ENCODE results near the gene NADK.

Gene NADK

GRCh38 chr1:1758059-1758621, 20.1 kb downstream of the NADK start:
- ChIA-PET POLR2A (no interaction called here), CTCF (interaction anchor here (1.7 kb wide), 1 partner anchor 148 kb away, joined by 5 read pairs; no protein-coding TSS in a partner anchor)
- no peak for TF ChIP-seq CTCF (IDR thresholded peaks at IDR 0.05; ENCODE audit: insufficient read depth, low read length, missing control alignments)
- H3K4me3 ChIP-seq (ENCODE audit: low read depth, low read length), result no peak overlapping the region
- DNase-seq (ENCODE audit: low read depth, low spot score), result no peak

GRCh38 chr1:1757422-1758058, 20.7 kb downstream of the NADK start:
- ChIA-PET CTCF (interaction anchor here (1.7 kb wide), 1 partner anchor 148 kb away, joined by 5 read pairs; no protein-coding TSS in a partner anchor), POLR2A (no interaction called here)
- H3K4me3 ChIP-seq (ENCODE audit: low read depth, low read length), result no peak overlapping the region
- no peak for DNase-seq (ENCODE audit: low read depth, low spot score)
- TF ChIP-seq CTCF (IDR thresholded peaks at IDR 0.05; ENCODE audit: insufficient read depth, low read length, missing control alignments), result no peak

GRCh38 chr1:1756661-1757421, 21.4 kb downstream of the NADK start:
- ChIA-PET CTCF (interaction anchor here (1.0 kb wide), 2 partner anchors 33 to 39 kb away, joined by 3 read pairs; no protein-coding TSS in a partner anchor), POLR2A (no interaction called here)
- DNase-seq (ENCODE audit: low read depth, low spot score), result no peak
- TF ChIP-seq CTCF (IDR thresholded peaks at IDR 0.05; ENCODE audit: insufficient read depth, low read length, missing control alignments), result no peak
- H3K4me3 ChIP-seq (ENCODE audit: low read depth, low read length), result no peak overlapping the region

- H3K4me3 ChIP-seq (ENCODE audit: low read depth, low read length), result no peak overlapping the region
- TF ChIP-seq CTCF (IDR thresholded peaks at IDR 0.05; ENCODE audit: insufficient read depth, low read length, missing control alignments), result no peak
- POLR2A ChIA-PET, result no interaction called here
- DNase-seq (ENCODE audit: low read depth, low spot score), result no peak
- CTCF ChIA-PET, result interaction anchor here (1.0 kb wide), 2 partner anchors 34 to 40 kb away, joined by 3 read pairs; no protein-coding TSS in a partner anchor
These were observed 22.4 kb downstream of the NADK start for GRCh38 chr1:1755852-1756251.

GRCh38 chr1:1755426-1755825, 22.8 kb downstream of the NADK start:
- no peak for TF ChIP-seq CTCF (IDR thresholded peaks at IDR 0.05; ENCODE audit: insufficient read depth, low read length, missing control alignments)
- no peak for DNase-seq (ENCODE audit: low read depth, low spot score)
- POLR2A ChIA-PET, result no interaction called here
- CTCF ChIA-PET, result interaction anchor here (1.0 kb wide), 1 partner anchor 150 kb away, joined by 3 read pairs; no protein-coding TSS in a partner anchor
- no peak overlapping the region for H3K4me3 ChIP-seq (ENCODE audit: low read depth, low read length)
